ENCODE results near the gene NLRC3.

DNA sequence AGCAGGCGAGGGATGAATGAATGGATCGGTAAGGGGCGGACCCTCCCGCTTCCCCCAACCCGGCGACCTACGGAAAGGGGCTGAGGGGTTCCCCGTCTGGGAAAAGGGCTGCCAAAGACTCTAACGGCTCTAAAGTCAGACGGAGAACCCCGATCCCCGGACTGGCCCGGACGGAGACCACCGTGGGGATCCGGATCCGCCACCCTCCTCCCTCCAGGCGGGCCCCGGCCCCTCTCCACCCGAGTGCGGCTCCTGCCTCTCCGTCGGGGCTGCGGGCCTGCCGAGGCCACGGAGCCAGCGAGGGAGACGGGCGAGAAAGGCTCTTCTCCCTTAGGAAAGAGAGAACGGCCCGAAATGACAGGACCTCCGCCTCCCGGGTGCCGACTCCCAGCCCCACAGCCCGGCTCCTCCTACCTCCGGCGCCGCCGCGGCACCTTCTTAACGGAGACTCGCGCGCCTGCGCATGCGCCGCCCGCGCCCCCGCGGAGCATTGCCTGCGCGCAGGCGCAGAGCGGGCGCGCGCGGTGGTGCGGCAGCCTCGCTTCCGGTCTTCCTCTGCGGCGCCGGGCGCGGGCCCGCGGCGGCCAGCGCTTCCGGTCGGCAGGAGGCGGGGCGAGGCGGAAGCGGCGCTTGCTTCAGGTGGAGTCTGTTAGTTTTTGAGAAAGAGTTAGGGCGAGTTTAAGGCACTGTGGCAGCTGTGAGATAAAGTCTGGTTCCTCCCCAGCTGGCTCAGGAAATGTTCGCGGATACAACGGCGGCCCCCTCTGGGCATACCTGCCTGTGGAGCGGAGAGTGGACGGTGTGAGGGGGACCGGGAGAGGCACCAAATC lies 34.2 kb upstream of the NLRC3 start, which contains the start of gene SLX4:
- TF ChIP-seq, protein P1, sequence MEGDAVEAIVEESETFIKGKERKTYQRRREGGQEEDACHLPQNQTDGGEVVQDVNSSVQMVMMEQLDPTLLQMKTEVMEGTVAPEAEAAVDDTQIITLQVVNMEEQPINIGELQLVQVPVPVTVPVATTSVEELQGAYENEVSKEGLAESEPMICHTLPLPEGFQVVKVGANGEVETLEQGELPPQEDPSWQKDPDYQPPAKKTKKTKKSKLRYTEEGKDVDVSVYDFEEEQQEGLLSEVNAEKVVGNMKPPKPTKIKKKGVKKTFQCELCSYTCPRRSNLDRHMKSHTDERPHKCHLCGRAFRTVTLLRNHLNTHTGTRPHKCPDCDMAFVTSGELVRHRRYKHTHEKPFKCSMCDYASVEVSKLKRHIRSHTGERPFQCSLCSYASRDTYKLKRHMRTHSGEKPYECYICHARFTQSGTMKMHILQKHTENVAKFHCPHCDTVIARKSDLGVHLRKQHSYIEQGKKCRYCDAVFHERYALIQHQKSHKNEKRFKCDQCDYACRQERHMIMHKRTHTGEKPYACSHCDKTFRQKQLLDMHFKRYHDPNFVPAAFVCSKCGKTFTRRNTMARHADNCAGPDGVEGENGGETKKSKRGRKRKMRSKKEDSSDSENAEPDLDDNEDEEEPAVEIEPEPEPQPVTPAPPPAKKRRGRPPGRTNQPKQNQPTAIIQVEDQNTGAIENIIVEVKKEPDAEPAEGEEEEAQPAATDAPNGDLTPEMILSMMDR (IDR thresholded peaks at IDR 0.05 in 8 of 11, conservative IDR thresholded peaks at IDR 0.05 in 3 of 11): peak in 2 of 11 experiments; percentile 12 to 27
- peak in 1 of 3 donors; percentile 77 for TF ChIP-seq POLR2A (IDR thresholded peaks at IDR 0.05)
